Loucy (cell line): ENCODE results near the gene CFAP119.

ENCODE experiments used
- H2AFZ ChIP-seq: fragments of 200-600 bp; sonication (generic); 2 replicates; pipeline ENCODE4 v1.6.0; 2016; ENCODE audit warnings: antibody characterized with exemption, mild to moderate bottlenecking, low read length, moderate library complexity
- H3F3A ChIP-seq: fragments of 200-600 bp; 2 replicates; pipeline ENCODE4 v1.6.0; 2016; ENCODE audit warnings: antibody characterized with exemption, low read depth, mild to moderate bottlenecking
- H3K27me3 ChIP-seq: fragments of 200-600 bp; sonication (generic); 2 replicates; pipeline ENCODE4 v1.6.1; 2014; ENCODE audit warnings: low read length, mild to moderate bottlenecking; ENCODE audit not compliant: insufficient read depth, poor library complexity, severe bottlenecking
- H3K36me3 ChIP-seq: fragments of 200-600 bp; sonication (generic); 2 replicates; pipeline ENCODE4 v1.6.1; 2016; ENCODE audit warnings: low read length; ENCODE audit not compliant: insufficient read depth
- H3K4me1 ChIP-seq: fragments of 200-600 bp; sonication (generic); 2 replicates; pipeline ENCODE4 v1.5.1; 2014; ENCODE audit warnings: low read length, mild to moderate bottlenecking; ENCODE audit not compliant: insufficient read depth, poor library complexity, severe bottlenecking
- H3K4me2 ChIP-seq: fragments of 200-600 bp; sonication (generic); 2 replicates; pipeline ENCODE4 v1.6.0; 2014; ENCODE audit warnings: antibody characterized with exemption, low read length, low read depth, mild to moderate bottlenecking; ENCODE audit not compliant: poor library complexity, severe bottlenecking
- H3K4me3 ChIP-seq: fragments of 200-600 bp; sonication (generic); 2 replicates; pipeline ENCODE4 v1.5.1; 2014; ENCODE audit warnings: low read length, mild to moderate bottlenecking, mixed read lengths; ENCODE audit not compliant: poor library complexity, severe bottlenecking
- H3K79me2 ChIP-seq: fragments of 200-600 bp; sonication (generic); 2 replicates; pipeline ENCODE4 v1.6.1; 2014; ENCODE audit warnings: low read length; ENCODE audit not compliant: insufficient read depth
- H3K9ac ChIP-seq: fragments of 200-600 bp; sonication (generic); 2 replicates; pipeline ENCODE4 v1.6.0; 2014; ENCODE audit warnings: mild to moderate bottlenecking, low read depth, low read length, moderate library complexity; ENCODE audit not compliant: poor library complexity, severe bottlenecking
- H3K9me2 ChIP-seq: fragments of 200-600 bp; sonication (generic); replicated peaks from 2 replicates; pipeline ENCODE4 v1.6.1; 2016; ENCODE audit warnings: low read depth, low read length, mixed read lengths
- H3K9me3 ChIP-seq: fragments of 200-600 bp; sonication (generic); 2 replicates; pipeline ENCODE4 v1.6.1; 2014; ENCODE audit warnings: mild to moderate bottlenecking, antibody characterized with exemption, low read length, low read depth; ENCODE audit not compliant: insufficient read depth
- H4K20me1 ChIP-seq: fragments of 200-600 bp; sonication (generic); 2 replicates; pipeline ENCODE4 v1.6.0; 2014; ENCODE audit warnings: antibody characterized with exemption, low read length, mild to moderate bottlenecking; ENCODE audit not compliant: insufficient read depth, poor library complexity, severe bottlenecking
- EZH2phosphoT487 ChIP-seq: fragments of 200-600 bp; IDR thresholded peaks from 2 replicates; pipeline ENCODE4 v1.6.1; 2018; ENCODE audit warnings: antibody characterized with exemption, mild to moderate bottlenecking, moderate library complexity, borderline replicate concordance
- TF ChIP-seq, protein P1 (sequence below): fragments of 200-600 bp; sonication (generic); conservative IDR thresholded peaks from 2 replicates; pipeline ENCODE4 v1.5.1; 2014; ENCODE audit warnings: mild to moderate bottlenecking, antibody characterized with exemption, low read length

The CFAP119 gene

DNA sequence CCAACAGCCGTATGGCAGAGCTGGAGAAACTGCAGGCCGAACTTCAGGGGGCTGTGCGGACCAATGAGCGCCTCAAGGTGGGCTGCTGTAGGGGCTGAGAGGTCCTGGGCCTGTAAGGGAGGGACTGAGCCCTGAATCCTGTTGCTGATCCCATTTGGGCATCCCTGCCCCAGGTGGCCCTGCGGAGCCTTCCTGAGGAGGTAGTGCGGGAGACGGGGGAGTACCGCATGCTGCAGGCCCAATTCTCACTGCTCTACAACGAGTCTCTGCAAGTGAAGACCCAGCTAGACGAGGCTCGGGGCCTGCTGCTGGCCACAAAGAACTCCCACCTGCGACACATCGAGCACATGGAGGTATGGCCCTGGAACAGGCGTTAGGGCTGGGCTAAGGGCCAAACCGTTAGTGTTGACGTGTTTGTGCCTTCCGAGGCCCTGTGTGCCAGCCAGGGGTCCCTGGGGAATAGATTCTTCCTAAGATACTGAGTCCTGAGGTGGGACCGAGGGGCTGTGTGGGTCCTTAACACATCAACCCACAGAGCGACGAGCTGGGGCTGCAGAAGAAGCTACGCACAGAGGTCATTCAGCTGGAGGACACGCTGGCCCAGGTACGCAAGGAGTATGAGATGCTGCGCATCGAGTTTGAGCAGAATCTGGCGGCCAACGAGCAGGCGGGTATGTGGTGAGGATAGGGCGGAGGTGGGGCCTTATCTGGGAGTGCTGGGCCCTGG is 4.5 kb upstream of the CFAP119 start:
- Histone ChIP-seq H3K4me2 (no peak overlapping the region), H3K9ac (no peak overlapping the region), H3K36me3 (peaks cover 71% of the 10 kb centered on the region; the same call in 1 of the 2 replicates), H3K4me3 (no peak overlapping the region), H3F3A (no peaks in the 10 kb centered on the region), H4K20me1 (peaks cover 22% of the 10 kb centered on the region), H3K4me1 (peaks cover 17% of the 10 kb centered on the region), H3K9me2 (no peaks in the 10 kb centered on the region), H3K79me2 (peaks cover 28% of the 10 kb centered on the region), H2AFZ (no peak overlapping the region), H3K27me3 (no peaks in the 10 kb centered on the region), H3K9me3 (no peaks in the 10 kb centered on the region)
- TF ChIP-seq, protein P1, sequence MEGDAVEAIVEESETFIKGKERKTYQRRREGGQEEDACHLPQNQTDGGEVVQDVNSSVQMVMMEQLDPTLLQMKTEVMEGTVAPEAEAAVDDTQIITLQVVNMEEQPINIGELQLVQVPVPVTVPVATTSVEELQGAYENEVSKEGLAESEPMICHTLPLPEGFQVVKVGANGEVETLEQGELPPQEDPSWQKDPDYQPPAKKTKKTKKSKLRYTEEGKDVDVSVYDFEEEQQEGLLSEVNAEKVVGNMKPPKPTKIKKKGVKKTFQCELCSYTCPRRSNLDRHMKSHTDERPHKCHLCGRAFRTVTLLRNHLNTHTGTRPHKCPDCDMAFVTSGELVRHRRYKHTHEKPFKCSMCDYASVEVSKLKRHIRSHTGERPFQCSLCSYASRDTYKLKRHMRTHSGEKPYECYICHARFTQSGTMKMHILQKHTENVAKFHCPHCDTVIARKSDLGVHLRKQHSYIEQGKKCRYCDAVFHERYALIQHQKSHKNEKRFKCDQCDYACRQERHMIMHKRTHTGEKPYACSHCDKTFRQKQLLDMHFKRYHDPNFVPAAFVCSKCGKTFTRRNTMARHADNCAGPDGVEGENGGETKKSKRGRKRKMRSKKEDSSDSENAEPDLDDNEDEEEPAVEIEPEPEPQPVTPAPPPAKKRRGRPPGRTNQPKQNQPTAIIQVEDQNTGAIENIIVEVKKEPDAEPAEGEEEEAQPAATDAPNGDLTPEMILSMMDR: no peak
- no peak for TF ChIP-seq EZH2phosphoT487

DNA sequence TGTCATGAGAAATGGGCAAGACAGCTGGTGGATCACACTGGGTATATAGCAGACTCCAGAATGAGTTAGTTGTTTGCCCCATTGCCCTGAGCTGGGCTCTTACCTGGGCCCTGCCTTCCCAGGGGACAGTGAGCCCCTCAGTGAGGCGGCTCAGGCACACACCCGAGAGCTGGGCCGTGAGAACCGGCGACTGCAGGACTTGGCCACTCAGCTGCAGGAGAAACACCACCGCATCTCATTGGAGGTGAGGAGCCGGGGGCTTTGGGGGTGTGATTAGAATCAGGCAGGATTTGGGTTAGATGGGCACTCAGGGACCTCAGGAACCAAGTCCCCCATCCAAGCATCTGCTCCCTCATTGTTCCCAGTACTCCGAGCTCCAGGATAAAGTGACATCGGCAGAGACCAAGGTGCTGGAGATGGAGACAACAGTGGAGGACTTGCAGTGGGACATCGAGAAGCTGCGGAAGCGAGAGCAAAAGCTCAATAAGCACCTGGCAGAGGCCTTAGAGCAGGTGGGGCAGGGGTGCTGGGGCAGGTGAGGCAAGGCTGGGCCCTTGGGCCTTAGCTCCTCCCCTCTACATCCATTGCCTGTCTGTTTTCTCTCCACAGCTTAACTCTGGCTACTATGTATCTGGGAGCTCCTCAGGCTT is 3.1 kb upstream of the CFAP119 start:
- no peaks in the 10 kb centered on the region for H3F3A ChIP-seq
- no peak for TF ChIP-seq EZH2phosphoT487
- TF ChIP-seq, protein P1: no peak
- H2AFZ ChIP-seq: no peak overlapping the region
- peaks cover 23% of the 10 kb centered on the region for H3K4me1 ChIP-seq
- H3K27me3 ChIP-seq: no peaks in the 10 kb centered on the region
- peaks cover 28% of the 10 kb centered on the region for H3K79me2 ChIP-seq
- no peak overlapping the region for H3K4me2 ChIP-seq
- no peak overlapping the region for H3K4me3 ChIP-seq
- H3K9ac ChIP-seq: no peak overlapping the region
- no peaks in the 10 kb centered on the region for H3K9me2 ChIP-seq
- H3K36me3 ChIP-seq: peaks cover 58% of the 10 kb centered on the region; the same call in 1 of the 2 replicates
- H3K9me3 ChIP-seq: no peaks in the 10 kb centered on the region
- H4K20me1 ChIP-seq: peaks cover 22% of the 10 kb centered on the region

DNA sequence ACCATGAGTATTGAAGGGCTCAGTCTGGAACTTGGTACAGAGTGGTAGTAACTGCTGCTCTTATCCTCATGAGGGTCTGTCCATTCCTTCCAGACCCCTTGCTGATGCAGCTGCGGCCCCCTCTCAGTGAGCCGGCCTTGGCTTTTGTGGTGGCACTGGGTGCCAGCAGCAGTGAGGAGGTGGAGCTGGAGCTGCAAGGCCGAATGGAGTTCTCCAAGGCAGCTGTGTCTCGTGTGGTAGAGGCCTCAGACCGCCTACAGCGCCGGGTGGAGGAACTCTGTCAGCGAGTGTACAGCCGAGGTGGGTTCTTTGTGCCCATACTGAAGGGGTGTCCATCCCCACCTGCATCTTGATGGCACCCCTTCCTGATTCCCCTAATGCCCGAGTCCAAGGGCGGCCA is 2.2 kb upstream of the CFAP119 start:
- H3K79me2 ChIP-seq: peaks cover 28% of the 10 kb centered on the region
- no peak overlapping the region for H3K4me3 ChIP-seq
- H3K4me1 ChIP-seq: peaks cover 23% of the 10 kb centered on the region
- H2AFZ ChIP-seq: no peak overlapping the region
- H3K9me2 ChIP-seq: no peaks in the 10 kb centered on the region
- no peaks in the 10 kb centered on the region for H3K27me3 ChIP-seq
- no peaks in the 10 kb centered on the region for H3K9me3 ChIP-seq
- peaks cover 51% of the 10 kb centered on the region; the same call in 1 of the 2 replicates for H3K36me3 ChIP-seq
- H4K20me1 ChIP-seq: peaks cover 22% of the 10 kb centered on the region
- no peak overlapping the region for H3K9ac ChIP-seq
- H3K4me2 ChIP-seq: peak overlapping the region; percentile 88
- no peaks in the 10 kb centered on the region for H3F3A ChIP-seq
- TF ChIP-seq EZH2phosphoT487: no peak
- TF ChIP-seq, protein P1: no peak
